Transverse colon (tissue), 4 donors: ENCODE measurements around the gene ZC3H7A. TPM values are rescaled to one million over a fixed set of nuclear protein-coding genes. Genes with fewer than 3 reads are reported as not detected.

ENCODE experiments used
- DNase-seq: peaks from one replicate; pipeline ENCODE4 v3.0.0-alpha.2; 2019
- H3K27ac ChIP-seq, 4 donors: fragments of 200-600 bp; sonication (generic); 2 replicates each; pipeline ENCODE4 v1.5.1; 2016 to 2018; ENCODE audit warnings: inconsistent platforms in 4 of 4
- H3K27me3 ChIP-seq: fragments of 200-600 bp; sonication (generic); 2 replicates; pipeline ENCODE4 v1.5.1; 2017; ENCODE audit warnings: inconsistent platforms
- H3K36me3 ChIP-seq, 4 donors: fragments of 200-600 bp; sonication (generic); 2 replicates each; pipeline ENCODE4 v1.5.1; 2017 to 2019; ENCODE audit warnings: inconsistent platforms in 4 of 4
- H3K4me1 ChIP-seq, 4 donors: fragments of 200-600 bp; sonication (generic); 2 replicates each; pipeline ENCODE4 v1.5.1; 2017 to 2020; ENCODE audit warnings: inconsistent platforms in 4 of 4
- H3K4me3 ChIP-seq, 4 donors: fragments of 200-600 bp; sonication (generic); 1 replicate in 1 of 4; 2 replicates in 3 of 4; pipeline versions ENCODE4 v1.5.1 to v1.6.1; 2017 to 2019; ENCODE audit warnings: inconsistent platforms in 4 of 4
- H3K9me3 ChIP-seq, 2 donors: fragments of 200-600 bp; sonication (generic); 2 replicates each; pipeline ENCODE4 v1.5.1; 2017 to 2019; ENCODE audit warnings: inconsistent platforms in 2 of 2
- EP300 ChIP-seq: sonication (generic); formaldehyde crosslinking; IDR thresholded peaks from one replicate; pipeline ENCODE4 v1.6.1; 2017; ENCODE audit warnings: antibody characterized with exemption, low read depth
- POLR2A ChIP-seq: fragments of 450-650 bp; IDR thresholded peaks from one replicate; pipeline ENCODE4 v1.6.1; 2016; ENCODE audit warnings: antibody characterized with exemption, mild to moderate bottlenecking, moderate library complexity
- POLR2AphosphoS5 ChIP-seq, 3 donors: sonication (generic); formaldehyde crosslinking; IDR thresholded peaks; one replicate each; pipeline ENCODE4 v1.6.1; 2016; ENCODE audit warnings: antibody characterized with exemption in 3 of 3
- WGBS, 2 donors: methylation state at CpG; one replicate each; pipeline ENCODE4 v1.1.5; 2018; ENCODE audit warnings: low coverage in 1 of 2; 5-methylcytosine and 5-hydroxymethylcytosine counted together
- in situ Hi-C, 4 donors: fragments of 200-750 bp; cut with MboI; loops; one replicate each; pipeline versions ENCODE4 v1.15.0 to v1.15.1; 2017; ENCODE audit warnings: low sequenced_read_pairs in 3 of 4, low pct_ligation_motif_present in 1 of 4, low pct_unique_long_range_greater_than_20kb in 1 of 4
- intact Hi-C: fragments of 100-400 bp; cut with DNase I; formaldehyde crosslinking; loops from one replicate; pipeline ENCODE4 v1.15.1; 2023; ENCODE audit warnings: low total_unique reads
- total RNA-seq, 4 donors: library from RNA; depleted of rRNA; stranded (reverse); fragments of >200 nt; gene quantifications; one replicate each; pipeline ENCODE4 v1.1.0, GENCODE V29; 2016
- TF ChIP-seq, protein P1 (sequence below), 5 experiments: fragments of 200-600 bp in 3 of 5; fragments of 450-650 bp in 2 of 5; sonication (generic) in 3 of 5; IDR thresholded peaks; 1 replicate in 2 of 5; 2 replicates in 3 of 5; pipeline ENCODE4 v1.5.1; 2016 to 2017; ENCODE audit warnings: antibody characterized with exemption in 5 of 5, inconsistent platforms in 3 of 5, mild to moderate bottlenecking in 2 of 5, moderate library complexity in 1 of 5

The ZC3H7A gene
- total RNA-seq = 10 to 100 TPM; 38.1 to 92.0 (median 63.3) TPM

- H3K9me3 ChIP-seq = no peaks in the 10 kb centered on the region
- no peaks in the 10 kb centered on the region for H3K36me3 ChIP-seq
- H3K27ac ChIP-seq = peak within 1 kb of the TSS; percentile 95 to 100 (median 97)
- WGBS, 2 donors = 1% methylated on average over 44 of the region's 80 CpGs; no CpG with 5 or more reads in 1 of the 2 donors
- intact Hi-C loops = loop anchor here (2.0 kb wide), 1 partner anchor 55 kb away; the partner anchor contains the start of gene TXNDC11
- H3K27me3 ChIP-seq = no peaks in the 10 kb centered on the region
- in situ Hi-C loops = no loop called here
- TF ChIP-seq POLR2A (peak; percentile 98), EP300 (no peak), POLR2AphosphoS5 (IDR thresholded peaks at IDR 0.05) (peak; percentile 94 to 96 (median 95))
- TF ChIP-seq, protein P1, sequence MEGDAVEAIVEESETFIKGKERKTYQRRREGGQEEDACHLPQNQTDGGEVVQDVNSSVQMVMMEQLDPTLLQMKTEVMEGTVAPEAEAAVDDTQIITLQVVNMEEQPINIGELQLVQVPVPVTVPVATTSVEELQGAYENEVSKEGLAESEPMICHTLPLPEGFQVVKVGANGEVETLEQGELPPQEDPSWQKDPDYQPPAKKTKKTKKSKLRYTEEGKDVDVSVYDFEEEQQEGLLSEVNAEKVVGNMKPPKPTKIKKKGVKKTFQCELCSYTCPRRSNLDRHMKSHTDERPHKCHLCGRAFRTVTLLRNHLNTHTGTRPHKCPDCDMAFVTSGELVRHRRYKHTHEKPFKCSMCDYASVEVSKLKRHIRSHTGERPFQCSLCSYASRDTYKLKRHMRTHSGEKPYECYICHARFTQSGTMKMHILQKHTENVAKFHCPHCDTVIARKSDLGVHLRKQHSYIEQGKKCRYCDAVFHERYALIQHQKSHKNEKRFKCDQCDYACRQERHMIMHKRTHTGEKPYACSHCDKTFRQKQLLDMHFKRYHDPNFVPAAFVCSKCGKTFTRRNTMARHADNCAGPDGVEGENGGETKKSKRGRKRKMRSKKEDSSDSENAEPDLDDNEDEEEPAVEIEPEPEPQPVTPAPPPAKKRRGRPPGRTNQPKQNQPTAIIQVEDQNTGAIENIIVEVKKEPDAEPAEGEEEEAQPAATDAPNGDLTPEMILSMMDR (IDR thresholded peaks at IDR 0.05) = peak; percentile 33 to 84 (median 66)
- peaks cover 32 to 66% (median 49%) of the 10 kb centered on the region in 4 donors for H3K4me1 ChIP-seq
- peak within 1 kb of the TSS; percentile 79 to 95 (median 90) for H3K4me3 ChIP-seq
- peak; percentile 97 for DNase-seq
These were observed at the start of gene ZC3H7A for GRCh38 chr16:11797166-11797956. Gene ZC3H7A (minus strand): TSS chr16:11797258. CDS start chr16:11782354, 14,904 bp downstream.

DNA sequence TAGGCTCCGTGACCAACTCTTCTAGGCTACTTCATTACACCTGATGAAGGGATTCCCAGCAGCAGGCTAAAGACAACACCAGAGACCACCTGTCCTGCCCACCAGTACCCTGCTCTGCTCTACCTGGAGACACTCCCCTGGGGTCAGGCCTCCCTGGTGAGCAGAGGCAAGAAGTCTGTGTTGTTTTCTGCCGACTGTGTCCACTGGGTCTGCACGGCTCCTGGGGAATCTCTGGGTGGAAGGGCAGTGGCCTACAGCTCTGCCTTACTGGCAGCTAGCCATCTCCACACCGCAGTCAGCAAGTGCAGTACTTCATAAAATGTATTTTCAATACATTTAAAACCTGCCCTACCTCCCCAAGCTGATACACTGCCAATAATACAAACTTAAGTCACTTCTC lies 47.4 kb upstream of the ZC3H7A start:
- Histone ChIP-seq H3K4me3 (no peak overlapping the region), H3K36me3 (peaks cover 0 to 74% (median 35%) of the 10 kb centered on the region in 4 donors), H3K27ac (no peak overlapping the region), H3K9me3 (no peaks in the 10 kb centered on the region), H3K27me3 (no peaks in the 10 kb centered on the region), H3K4me1 (peaks cover 0 to 10% (median 0%) of the 10 kb centered on the region in 4 donors)
- in situ Hi-C loops = no loop called here
- WGBS, 2 donors = 67 to 98% methylated on average over 1 to 4 of the region's 4 CpGs
- intact Hi-C loops = no loop called here
- DNase-seq = no peak
- TF ChIP-seq POLR2AphosphoS5 (IDR thresholded peaks at IDR 0.05) (no peak), EP300 (no peak), POLR2A (no peak)
- TF ChIP-seq, protein P1 (IDR thresholded peaks at IDR 0.05) = no peak

DNA sequence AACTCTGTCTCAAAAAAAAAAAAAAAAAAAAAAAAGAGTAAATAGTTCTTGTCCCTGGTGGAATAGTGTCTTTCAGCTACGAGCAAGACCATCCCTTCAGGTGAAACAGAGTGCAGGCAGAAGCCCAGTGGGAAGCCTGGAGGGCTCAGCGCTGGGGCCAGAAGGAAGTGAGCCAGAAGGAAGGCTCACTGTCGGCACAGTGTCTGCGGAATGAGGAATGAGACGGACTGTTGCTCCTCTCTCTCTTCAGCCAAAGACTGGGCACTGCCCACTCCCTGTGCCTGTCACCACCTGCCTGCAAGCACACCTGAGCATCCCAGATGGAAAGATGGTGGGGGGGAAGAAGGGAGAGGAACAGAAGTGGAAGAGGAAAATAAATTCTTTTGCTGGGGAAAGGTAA lies 46.8 kb upstream of the ZC3H7A start:
- WGBS, 2 donors = 89% methylated on average over 5 of the region's 5 CpGs; no CpG with 5 or more reads in 1 of the 2 donors

DNA sequence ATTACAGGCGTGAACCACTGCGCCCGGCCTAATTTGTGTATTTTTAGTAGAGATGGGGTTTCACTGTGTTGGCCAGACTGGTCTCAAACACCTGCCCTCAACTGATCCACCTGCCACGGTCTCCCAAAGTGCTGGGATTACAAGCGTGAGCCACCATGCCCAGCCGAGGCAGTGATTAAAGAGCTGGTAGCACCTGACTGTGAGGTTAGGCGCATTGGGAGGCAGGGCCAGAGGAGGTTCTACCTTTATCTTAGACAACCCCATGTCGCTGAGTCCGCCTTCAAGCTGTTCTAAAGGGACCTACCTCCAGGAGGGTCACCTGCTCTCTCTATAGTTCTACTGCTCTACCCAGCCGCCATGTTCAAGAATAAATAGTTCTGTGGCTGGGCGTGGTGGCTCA lies 46.1 kb upstream of the ZC3H7A start:
- WGBS, 2 donors = 99% methylated on average over 8 of the region's 11 CpGs; no CpG with 5 or more reads in 1 of the 2 donors
- H3K4me1 ChIP-seq = no peaks in the 10 kb centered on the region
- intact Hi-C loops (no loop called here), in situ Hi-C loops (no loop called here)
- no peak overlapping the region for H3K4me3 ChIP-seq
- peaks cover 0 to 87% (median 41%) of the 10 kb centered on the region in 4 donors for H3K36me3 ChIP-seq
- no peaks in the 10 kb centered on the region for H3K27me3 ChIP-seq
- no peak for DNase-seq
- no peak overlapping the region for H3K27ac ChIP-seq
- H3K9me3 ChIP-seq = no peaks in the 10 kb centered on the region
- TF ChIP-seq, protein P1 (IDR thresholded peaks at IDR 0.05) = no peak
- TF ChIP-seq POLR2AphosphoS5 (IDR thresholded peaks at IDR 0.05) = no peak
- TF ChIP-seq POLR2A = no peak
- TF ChIP-seq EP300 = no peak

More for the DNA sequence above, 46.8 kb upstream of the ZC3H7A start:
- no peak for DNase-seq
- peaks cover 0 to 80% (median 38%) of the 10 kb centered on the region in 4 donors for H3K36me3 ChIP-seq
- H3K27ac ChIP-seq = no peak overlapping the region
- H3K4me1 ChIP-seq = peaks cover 0 to 3% (median 0%) of the 10 kb centered on the region in 4 donors
- no peaks in the 10 kb centered on the region for H3K27me3 ChIP-seq
- intact Hi-C loops (no loop called here), in situ Hi-C loops (no loop called here)
- H3K4me3 ChIP-seq = no peak overlapping the region
- no peak for TF ChIP-seq POLR2A
- TF ChIP-seq POLR2AphosphoS5 (IDR thresholded peaks at IDR 0.05) = no peak
- no peak for TF ChIP-seq EP300
- TF ChIP-seq, protein P1 (IDR thresholded peaks at IDR 0.05) = no peak
- no peaks in the 10 kb centered on the region for H3K9me3 ChIP-seq
